ENCODE data around the gene ABCG1. TPM values are rescaled to one million over a fixed set of nuclear protein-coding genes. Genes with fewer than 3 reads are reported as not detected.

Gene ABCG1
- total and polyA plus RNA-seq, 3 experiments from 2014 or later = 3.7 to 15.7 (median 3.8) TPM

DNA sequence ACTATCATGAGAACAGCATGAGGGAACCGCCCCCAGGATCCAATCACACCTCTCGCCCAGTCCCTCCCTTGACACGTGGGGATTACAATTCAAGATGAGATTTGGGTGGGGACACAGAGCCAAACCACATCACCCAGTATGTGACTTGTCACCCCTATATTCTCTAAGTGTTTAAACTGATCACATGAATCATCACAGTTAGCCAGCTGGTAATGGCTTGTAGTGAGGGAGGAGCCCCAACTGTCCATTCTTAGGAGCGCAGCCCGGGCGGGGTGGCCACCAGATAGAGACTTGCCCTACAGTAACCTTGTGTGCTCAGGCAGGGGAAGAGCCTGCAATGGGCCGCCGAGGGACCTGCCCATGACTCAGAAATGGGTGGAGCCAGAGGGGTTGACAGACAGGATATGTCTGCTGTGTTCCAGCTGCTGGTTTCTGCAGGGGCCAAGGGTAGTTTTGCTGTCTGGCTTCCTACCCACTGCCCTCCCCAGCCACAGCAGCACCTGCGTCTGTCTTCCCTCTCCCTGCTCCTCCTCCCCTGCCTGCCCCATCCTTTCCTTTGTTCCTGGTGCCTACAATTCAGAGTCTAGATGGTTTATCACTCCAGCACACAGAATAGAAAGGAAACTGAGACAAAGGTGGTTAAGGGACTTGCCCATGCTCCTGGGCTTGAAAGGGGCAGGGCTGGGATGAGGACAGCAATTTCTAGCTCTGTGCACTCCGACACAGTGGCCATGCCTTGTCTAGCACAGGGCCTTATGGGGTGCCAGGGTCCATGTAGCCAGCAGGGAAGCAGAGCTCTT lies 9.2 kb downstream of the ABCG1 start:
- peak overlapping the region; percentile 17 to 70 (median 67) for H3K4me3 Mint-ChIP-seq
- Histone ChIP-seq H3K27me3 (ENCODE audit: insufficient read depth, low read length, poor library complexity, severe bottlenecking) (no peaks in the 10 kb centered on the region), H3K36me3 (ENCODE audit: insufficient read depth, low read length) (peaks cover 5% of the 10 kb centered on the region), H3K27ac (ENCODE audit: low read depth, low read length) (peak overlapping the region; percentile 67), H3K4me1 (ENCODE audit: insufficient read depth, low read length) (peaks cover 55% of the 10 kb centered on the region), H3K9me3 (ENCODE audit: low read length) (no peaks in the 10 kb centered on the region), H3K4me3 (ENCODE audit: low read length) (peak overlapping the region; percentile 17)
- H3K4me1 Mint-ChIP-seq = peaks cover 57 to 90% (median 88%) of the 10 kb centered on the region in 3 donors
- POLR2A ChIA-PET = interaction anchor here (0.6 to 2.6 kb wide), 3 partner anchors 8 to 63 kb away, joined by 3 to 10 read pairs (median 8); partner anchors contain the start of gene ABCG1
- no peaks in the 10 kb centered on the region for H3K9me3 Mint-ChIP-seq
- no peaks in the 10 kb centered on the region for H3K27me3 Mint-ChIP-seq
- H3K27ac Mint-ChIP-seq = peak overlapping the region; percentile 89 to 99 (median 98)
- CTCF ChIA-PET = interaction anchor here (0.8 to 1.6 kb wide), 6 partner anchors 10 to 82 kb away, joined by 3 to 7 read pairs (median 3); no protein-coding TSS in a partner anchor
- H3K36me3 Mint-ChIP-seq = peaks cover 6 to 44% (median 14%) of the 10 kb centered on the region in 3 donors
- peak; percentile 82 to 96 (median 93) for DNase-seq

DNA sequence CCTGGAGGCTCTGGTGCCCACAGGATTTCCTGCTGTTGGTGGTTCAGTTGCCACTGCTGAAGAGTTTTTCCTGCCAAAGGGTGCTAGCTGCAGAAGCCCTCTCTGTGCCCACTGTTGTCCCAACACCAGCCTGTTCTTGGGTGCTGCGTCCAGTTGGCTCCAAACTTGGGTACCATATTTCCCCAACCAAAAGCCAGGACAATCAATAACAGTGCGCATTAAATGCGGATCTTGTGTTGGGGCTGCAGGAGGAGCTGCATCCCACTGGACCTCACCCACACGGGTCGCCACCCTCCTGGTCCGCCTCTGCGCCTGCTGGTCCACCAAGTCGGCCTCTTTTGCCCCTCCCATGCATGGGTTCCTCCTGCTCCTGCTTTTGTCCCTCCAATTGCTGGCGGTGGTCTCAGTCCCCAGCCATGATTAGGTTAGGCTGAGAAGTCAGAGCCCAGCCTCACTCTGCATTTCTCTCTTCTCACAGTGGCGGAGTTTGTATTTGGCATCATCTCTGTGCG lies 9.8 kb downstream of the ABCG1 start:
- peak overlapping the region; percentile 21 to 70 (median 67) for H3K4me3 Mint-ChIP-seq
- no peaks in the 10 kb centered on the region for H3K9me3 Mint-ChIP-seq
- no peaks in the 10 kb centered on the region for H3K27me3 ChIP-seq (ENCODE audit: insufficient read depth, low read length, poor library complexity, severe bottlenecking)
- H3K27ac ChIP-seq (ENCODE audit: low read depth, low read length) = peak overlapping the region; percentile 67
- H3K36me3 Mint-ChIP-seq = peaks cover 6 to 39% (median 14%) of the 10 kb centered on the region in 3 donors
- H3K27ac Mint-ChIP-seq = peak overlapping the region; percentile 89 to 99 (median 98)
- ChIA-PET CTCF (interaction anchor here (0.9 to 1.6 kb wide), 5 partner anchors 9 to 83 kb away, joined by 3 to 7 read pairs (median 3); no protein-coding TSS in a partner anchor), POLR2A (interaction anchor here (0.6 to 2.6 kb wide), 3 partner anchors 9 to 62 kb away, joined by 3 to 10 read pairs (median 8); partner anchors contain the start of gene ABCG1)
- peaks cover 5% of the 10 kb centered on the region for H3K36me3 ChIP-seq (ENCODE audit: insufficient read depth, low read length)
- peak overlapping the region; percentile 17 for H3K4me3 ChIP-seq (ENCODE audit: low read length)
- no peaks in the 10 kb centered on the region for H3K27me3 Mint-ChIP-seq
- peaks cover 62% of the 10 kb centered on the region for H3K4me1 ChIP-seq (ENCODE audit: insufficient read depth, low read length)
- no peaks in the 10 kb centered on the region for H3K9me3 ChIP-seq (ENCODE audit: low read length)
- H3K4me1 Mint-ChIP-seq = peaks cover 62 to 90% (median 88%) of the 10 kb centered on the region in 3 donors
- DNase-seq = no peak

DNA sequence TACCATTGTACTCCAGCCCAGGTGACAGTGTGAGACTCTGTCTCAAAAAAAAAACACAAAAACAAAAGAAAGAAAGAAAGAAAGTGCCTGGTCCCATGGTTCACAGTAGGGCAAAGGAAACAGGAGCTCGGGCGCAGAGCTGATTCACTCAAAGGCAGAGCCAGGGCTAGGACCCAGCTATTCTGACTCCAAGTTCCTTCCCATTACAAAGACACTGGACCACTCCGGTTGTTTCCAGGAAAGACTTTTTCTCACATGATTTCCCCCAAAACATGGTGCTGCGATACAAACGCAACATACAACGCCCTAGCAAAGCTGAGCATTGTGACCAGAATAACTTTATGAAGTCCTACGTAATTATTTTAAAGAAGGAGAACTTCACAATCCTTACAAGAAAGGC lies 10.7 kb downstream of the ABCG1 start:
- H3K9me3 ChIP-seq (ENCODE audit: low read length) = no peaks in the 10 kb centered on the region
- no peak for DNase-seq
- H3K27me3 Mint-ChIP-seq = peaks cover 0 to 3% of the 10 kb centered on the region in 2 donors
- H3K4me3 Mint-ChIP-seq = peak overlapping the region in 2 of 7 donors; percentile 23 to 63
- peaks cover 68 to 97% (median 95%) of the 10 kb centered on the region in 3 donors for H3K4me1 Mint-ChIP-seq
- H3K4me3 ChIP-seq (ENCODE audit: low read length) = no peak overlapping the region
- H3K27me3 ChIP-seq (ENCODE audit: insufficient read depth, low read length, poor library complexity, severe bottlenecking) = no peaks in the 10 kb centered on the region
- peak overlapping the region in 6 of 8 donors; percentile 68 to 99 (median 97) for H3K27ac Mint-ChIP-seq
- H3K27ac ChIP-seq (ENCODE audit: low read depth, low read length) = no peak overlapping the region
- peaks cover 70% of the 10 kb centered on the region for H3K4me1 ChIP-seq (ENCODE audit: insufficient read depth, low read length)
- CTCF ChIA-PET = interaction anchor here (0.8 to 1.6 kb wide), 4 partner anchors 9 to 84 kb away, joined by 3 read pairs; no protein-coding TSS in a partner anchor
- H3K36me3 ChIP-seq (ENCODE audit: insufficient read depth, low read length) = peaks cover 5% of the 10 kb centered on the region
- POLR2A ChIA-PET = interaction anchor here (2.6 kb wide), 1 partner anchor 10 kb away, joined by 10 read pairs; the partner anchor contains the start of gene ABCG1
- no peaks in the 10 kb centered on the region for H3K9me3 Mint-ChIP-seq
- H3K36me3 Mint-ChIP-seq = peaks cover 6 to 39% (median 14%) of the 10 kb centered on the region in 3 donors

DNA sequence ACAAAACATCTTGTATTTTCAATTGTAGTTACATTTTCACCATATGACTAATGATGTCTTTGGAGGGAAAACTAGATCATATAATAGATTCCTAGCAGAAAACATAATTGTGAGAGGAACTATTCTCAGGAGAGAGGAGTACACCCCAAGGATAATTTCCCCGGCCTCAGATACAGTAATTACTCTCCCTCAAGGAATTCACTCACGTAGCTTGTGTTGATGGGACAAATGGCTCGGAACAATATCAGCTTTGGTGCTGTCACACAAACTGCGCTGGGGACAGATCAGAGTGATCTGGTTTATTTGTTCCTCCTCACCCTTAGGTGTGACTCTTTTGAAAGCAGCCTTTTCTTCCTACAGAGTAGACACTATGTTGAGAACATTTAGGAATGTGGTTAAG lies 11.2 kb downstream of the ABCG1 start:
- Histone ChIP-seq H3K27me3 (ENCODE audit: insufficient read depth, low read length, poor library complexity, severe bottlenecking) (no peaks in the 10 kb centered on the region), H3K36me3 (ENCODE audit: insufficient read depth, low read length) (peaks cover 5% of the 10 kb centered on the region), H3K9me3 (ENCODE audit: low read length) (no peaks in the 10 kb centered on the region), H3K4me1 (ENCODE audit: insufficient read depth, low read length) (peaks cover 74% of the 10 kb centered on the region), H3K4me3 (ENCODE audit: low read length) (no peak overlapping the region), H3K27ac (ENCODE audit: low read depth, low read length) (no peak overlapping the region)
- no peak for DNase-seq
- Mint-ChIP-seq H3K36me3 (peaks cover 6 to 34% (median 14%) of the 10 kb centered on the region in 3 donors), H3K27me3 (peaks cover 0 to 3% of the 10 kb centered on the region in 2 donors), H3K27ac (peak overlapping the region in 4 of 8 donors; percentile 94 to 99 (median 98)), H3K4me1 (peaks cover 69 to 95% (median 93%) of the 10 kb centered on the region in 3 donors), H3K4me3 (peak overlapping the region in 1 of 7 donors; percentile 61), H3K9me3 (no peaks in the 10 kb centered on the region)
- CTCF ChIA-PET = interaction anchor here (0.8 kb wide), 1 partner anchor 9 kb away, joined by 3 read pairs; no protein-coding TSS in a partner anchor
- POLR2A ChIA-PET = interaction anchor here (2.6 kb wide), 1 partner anchor 10 kb away, joined by 10 read pairs; the partner anchor contains the start of gene ABCG1

DNA sequence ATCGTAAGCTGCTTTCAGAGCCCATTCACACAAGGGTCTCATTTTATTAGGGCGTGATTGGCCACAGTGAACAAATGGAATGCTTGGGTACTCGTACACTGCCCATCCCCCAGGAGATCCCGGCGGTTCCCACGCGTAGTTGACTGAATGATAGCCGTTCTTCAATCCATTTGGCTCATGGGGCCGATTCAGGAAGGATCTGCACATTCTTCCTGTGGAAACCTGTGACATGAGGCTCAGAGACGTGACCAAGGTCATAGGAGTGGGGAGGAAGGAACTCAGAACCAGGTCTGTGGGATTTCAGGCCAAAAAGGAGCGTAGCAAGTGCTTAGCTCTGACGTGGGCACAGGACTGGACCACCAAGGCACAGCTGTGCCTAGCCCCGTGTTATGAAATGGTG lies 11.7 kb downstream of the ABCG1 start:
- H3K9me3 ChIP-seq (ENCODE audit: low read length) = no peaks in the 10 kb centered on the region
- H3K4me1 ChIP-seq (ENCODE audit: insufficient read depth, low read length) = peaks cover 78% of the 10 kb centered on the region
- no peak overlapping the region for H3K4me3 ChIP-seq (ENCODE audit: low read length)
- POLR2A ChIA-PET = no interaction called here
- H3K27ac ChIP-seq (ENCODE audit: low read depth, low read length) = no peak overlapping the region
- Mint-ChIP-seq H3K4me1 (peaks cover 72 to 95% (median 93%) of the 10 kb centered on the region in 3 donors), H3K36me3 (peaks cover 6 to 29% (median 14%) of the 10 kb centered on the region in 3 donors), H3K27ac (peak overlapping the region in 5 of 8 donors; percentile 42 to 94 (median 72)), H3K27me3 (peaks cover 0 to 3% of the 10 kb centered on the region in 2 donors), H3K9me3 (no peaks in the 10 kb centered on the region), H3K4me3 (no peak overlapping the region)
- DNase-seq = no peak
- CTCF ChIA-PET = interaction anchor here (0.8 kb wide), 1 partner anchor 8 kb away, joined by 3 read pairs; no protein-coding TSS in a partner anchor
- peaks cover 5% of the 10 kb centered on the region for H3K36me3 ChIP-seq (ENCODE audit: insufficient read depth, low read length)
- no peaks in the 10 kb centered on the region for H3K27me3 ChIP-seq (ENCODE audit: insufficient read depth, low read length, poor library complexity, severe bottlenecking)

DNA sequence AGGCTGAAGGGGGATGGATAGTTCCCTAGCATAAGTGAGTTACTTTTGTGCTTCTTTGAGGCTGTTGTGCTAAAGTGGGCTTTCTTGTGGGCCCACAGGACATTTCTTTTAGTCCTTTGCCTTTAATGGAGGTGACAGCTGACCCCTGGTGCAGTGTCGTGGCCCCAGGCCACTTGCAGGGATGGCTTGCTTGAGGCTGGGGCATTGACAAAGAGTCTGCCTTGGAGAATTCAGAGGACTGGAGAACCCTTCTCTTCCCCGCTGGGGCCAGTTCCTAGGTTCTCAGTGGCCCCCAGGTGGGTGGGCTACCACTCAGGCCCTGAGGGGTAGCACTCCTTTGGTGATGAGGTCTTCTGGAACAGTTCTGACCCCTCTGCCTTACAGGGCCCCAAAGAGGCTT lies 12.8 kb downstream of the ABCG1 start:
- CTCF ChIA-PET = no interaction called here
- no peak for DNase-seq
- Mint-ChIP-seq H3K9me3 (no peaks in the 10 kb centered on the region), H3K4me3 (peak overlapping the region in 3 of 7 donors; percentile 13 to 72 (median 57)), H3K36me3 (peaks cover 6 to 18% (median 9%) of the 10 kb centered on the region in 3 donors), H3K27me3 (peaks cover 0 to 3% of the 10 kb centered on the region in 2 donors), H3K27ac (peak overlapping the region in 5 of 8 donors; percentile 22 to 99 (median 96)), H3K4me1 (peaks cover 81 to 97% (median 96%) of the 10 kb centered on the region in 3 donors)
- peaks cover 89% of the 10 kb centered on the region for H3K4me1 ChIP-seq (ENCODE audit: insufficient read depth, low read length)
- H3K27me3 ChIP-seq (ENCODE audit: insufficient read depth, low read length, poor library complexity, severe bottlenecking) = no peaks in the 10 kb centered on the region
- no peak overlapping the region for H3K27ac ChIP-seq (ENCODE audit: low read depth, low read length)
- H3K4me3 ChIP-seq (ENCODE audit: low read length) = no peak overlapping the region
- POLR2A ChIA-PET = no interaction called here
- no peaks in the 10 kb centered on the region for H3K9me3 ChIP-seq (ENCODE audit: low read length)
- no peaks in the 10 kb centered on the region for H3K36me3 ChIP-seq (ENCODE audit: insufficient read depth, low read length)

DNA sequence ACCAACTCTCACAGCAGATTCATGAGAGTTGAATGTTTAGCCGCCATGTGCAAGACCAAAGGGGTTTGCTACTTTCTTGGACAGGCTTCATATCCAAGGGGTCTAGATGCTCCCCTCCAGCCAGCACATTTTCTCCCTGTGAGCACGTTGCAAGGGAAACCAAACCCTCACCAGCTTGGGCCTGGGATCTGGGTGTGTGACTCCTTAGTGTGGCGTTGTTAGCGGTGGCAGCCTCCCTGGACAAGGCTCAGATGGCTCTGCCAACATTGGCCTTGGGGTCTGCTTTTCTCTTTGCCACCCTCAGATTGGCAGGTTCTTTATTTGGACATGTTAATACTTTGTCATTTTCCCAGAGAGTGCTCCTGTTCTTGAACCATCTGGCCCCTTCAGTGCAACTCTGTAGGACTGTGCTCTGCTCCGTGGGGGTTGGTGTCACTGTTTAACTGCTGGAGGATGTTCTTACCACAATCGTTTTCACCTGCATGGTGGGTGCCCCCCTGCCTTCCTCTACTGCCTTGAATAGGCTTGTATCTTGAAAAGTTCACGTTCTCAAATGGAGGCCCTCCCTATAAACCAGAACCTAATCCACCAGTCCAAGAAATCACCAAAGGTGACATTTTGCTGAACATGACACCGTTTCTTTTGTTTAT lies 13.4 kb downstream of the ABCG1 start:
- Mint-ChIP-seq H3K9me3 (no peaks in the 10 kb centered on the region), H3K4me3 (peak overlapping the region; percentile 56 to 91 (median 72)), H3K27me3 (peaks cover 0 to 3% of the 10 kb centered on the region in 2 donors), H3K4me1 (peaks cover 84 to 98% (median 98%) of the 10 kb centered on the region in 3 donors), H3K36me3 (peaks cover 6 to 15% (median 7%) of the 10 kb centered on the region in 3 donors), H3K27ac (peak overlapping the region; percentile 68 to 99 (median 97))
- H3K27me3 ChIP-seq (ENCODE audit: insufficient read depth, low read length, poor library complexity, severe bottlenecking) = no peaks in the 10 kb centered on the region
- no peak overlapping the region for H3K27ac ChIP-seq (ENCODE audit: low read depth, low read length)
- ChIA-PET POLR2A (interaction anchor here (1.0 to 3.1 kb wide), 2 partner anchors 12 to 44 kb away, joined by 4 to 20 read pairs; partner anchors contain the start of gene ABCG1), CTCF (interaction anchor here (1.0 to 3.1 kb wide), 4 partner anchors 11 to 46 kb away, joined by 3 to 22 read pairs (median 12); no protein-coding TSS in a partner anchor)
- H3K9me3 ChIP-seq (ENCODE audit: low read length) = no peaks in the 10 kb centered on the region
- no peaks in the 10 kb centered on the region for H3K36me3 ChIP-seq (ENCODE audit: insufficient read depth, low read length)
- DNase-seq = peak in 2 of 5 donors; percentile 26 to 45
- H3K4me1 ChIP-seq (ENCODE audit: insufficient read depth, low read length) = peaks cover 89% of the 10 kb centered on the region
- H3K4me3 ChIP-seq (ENCODE audit: low read length) = peak overlapping the region; percentile 72
